ENCODE measurements around the gene DDX3Y. TPM values are rescaled to one million over a fixed set of nuclear protein-coding genes. Genes with fewer than 3 reads are reported as not detected.
A peak's percentile ranks its signal among the peaks of the same experiment; 100 is the strongest.

Gene DDX3Y
- total RNA-seq, 6 experiments from 2014 or later, result 19.6 TPM; not detected in 5

- no peaks in the 10 kb centered on the region for H3K36me3 ChIP-seq
- intact Hi-C loops (cut with DNase I), result no loop called here
- no peak overlapping the region for H3K27ac ChIP-seq
- ATAC-seq (no peak), DNase-seq (no peak)
- H3K27me3 ChIP-seq, result no peaks in the 10 kb centered on the region
- TF ChIP-seq CTCF (IDR thresholded peaks at IDR 0.05) (no peak), POLR2A (IDR thresholded peaks at IDR 0.05) (no peak)
- H3K9me3 ChIP-seq, result no peaks in the 10 kb centered on the region
- no peak overlapping the region for H3K4me3 ChIP-seq
- WGBS (ENCODE audit: insufficient coverage, low coverage, low lambda C conversion rate, missing lambda C conversion rate), result no CpG with 5 or more reads among the region's 2 CpGs
- H3K4me1 ChIP-seq, result no peaks in the 10 kb centered on the region
These were observed 6.1 kb upstream of the DDX3Y start for GRCh38 chrY:12898604-12899003.

GRCh38 chrY:12905517-12905872 is 827 bp downstream of the DDX3Y start:
- peak in 1 of 4 donors; percentile 79 for ATAC-seq
- no peak for TF ChIP-seq POLR2A (IDR thresholded peaks at IDR 0.05)
- TF ChIP-seq CTCF (IDR thresholded peaks at IDR 0.05), result no peak
- DNase-seq, result peak in 1 of 3 donors; percentile 75
- Histone ChIP-seq H3K36me3 (no peaks in the 10 kb centered on the region), H3K27ac (no peak overlapping the region), H3K9me3 (no peaks in the 10 kb centered on the region), H3K4me3 (no peak overlapping the region), H3K4me1 (no peaks in the 10 kb centered on the region), H3K27me3 (no peaks in the 10 kb centered on the region)
- no CpG with 5 or more reads among the region's 19 CpGs for WGBS (ENCODE audit: insufficient coverage, low coverage, low lambda C conversion rate, missing lambda C conversion rate)
- intact Hi-C loops (cut with DNase I), result no loop called here

- ATAC-seq (no peak), DNase-seq (no peak)
- H3K27ac ChIP-seq, result no peak overlapping the region
- TF ChIP-seq CTCF (IDR thresholded peaks at IDR 0.05) (no peak), POLR2A (IDR thresholded peaks at IDR 0.05) (no peak)
- H3K9me3 ChIP-seq, result no peaks in the 10 kb centered on the region
- H3K27me3 ChIP-seq, result no peaks in the 10 kb centered on the region
- intact Hi-C loops (cut with DNase I), result no loop called here
- no peak overlapping the region for H3K4me3 ChIP-seq
- H3K4me1 ChIP-seq, result no peaks in the 10 kb centered on the region
- no CpG with 5 or more reads among the region's 15 CpGs for WGBS (ENCODE audit: insufficient coverage, low coverage, low lambda C conversion rate, missing lambda C conversion rate)
- H3K36me3 ChIP-seq, result no peaks in the 10 kb centered on the region
These were observed 1.2 kb downstream of the DDX3Y start for GRCh38 chrY:12905895-12906294.

- intact Hi-C loops (cut with DNase I), result no loop called here
- no peak for TF ChIP-seq POLR2A (IDR thresholded peaks at IDR 0.05)
- TF ChIP-seq CTCF (IDR thresholded peaks at IDR 0.05), result no peak
- ATAC-seq (peak in 1 of 4 donors; percentile 79), DNase-seq (no peak)
- H3K4me3 ChIP-seq, result no peak overlapping the region
- H3K36me3 ChIP-seq, result no peaks in the 10 kb centered on the region
- no peaks in the 10 kb centered on the region for H3K27me3 ChIP-seq
- H3K4me1 ChIP-seq, result no peaks in the 10 kb centered on the region
- H3K9me3 ChIP-seq, result no peaks in the 10 kb centered on the region
- WGBS (ENCODE audit: insufficient coverage, low coverage, low lambda C conversion rate, missing lambda C conversion rate), result no CpG with 5 or more reads among the region's 4 CpGs
- H3K27ac ChIP-seq, result no peak overlapping the region
These were observed 8.9 kb downstream of the DDX3Y start for GRCh38 chrY:12913541-12913940.

GRCh38 chrY:12928043-12928442 is 23.4 kb downstream of the DDX3Y start:
- H3K4me1 ChIP-seq, result no peaks in the 10 kb centered on the region
- H3K4me3 ChIP-seq, result no peak overlapping the region
- no peaks in the 10 kb centered on the region for H3K36me3 ChIP-seq
- no peaks in the 10 kb centered on the region for H3K9me3 ChIP-seq
- WGBS (ENCODE audit: insufficient coverage, low coverage, low lambda C conversion rate, missing lambda C conversion rate), result no CpG with 5 or more reads among the region's 3 CpGs
- ATAC-seq (no peak), DNase-seq (no peak)
- H3K27ac ChIP-seq, result no peak overlapping the region
- no peak for TF ChIP-seq POLR2A (IDR thresholded peaks at IDR 0.05)
- TF ChIP-seq CTCF (IDR thresholded peaks at IDR 0.05), result no peak
- intact Hi-C loops (cut with DNase I), result no loop called here
- no peaks in the 10 kb centered on the region for H3K27me3 ChIP-seq

All from right lobe of liver (tissue), 6 donors.